ENCODE results near the gene SIRT5. TPM values are rescaled to one million over a fixed set of nuclear protein-coding genes. Genes with fewer than 3 reads are reported as not detected.
A peak's percentile ranks its signal among the peaks of the same experiment; 100 is the strongest.

SIRT5 gene
- polyA plus RNA-seq, 1 donor from 2014 or later: 15.9 TPM

DNA sequence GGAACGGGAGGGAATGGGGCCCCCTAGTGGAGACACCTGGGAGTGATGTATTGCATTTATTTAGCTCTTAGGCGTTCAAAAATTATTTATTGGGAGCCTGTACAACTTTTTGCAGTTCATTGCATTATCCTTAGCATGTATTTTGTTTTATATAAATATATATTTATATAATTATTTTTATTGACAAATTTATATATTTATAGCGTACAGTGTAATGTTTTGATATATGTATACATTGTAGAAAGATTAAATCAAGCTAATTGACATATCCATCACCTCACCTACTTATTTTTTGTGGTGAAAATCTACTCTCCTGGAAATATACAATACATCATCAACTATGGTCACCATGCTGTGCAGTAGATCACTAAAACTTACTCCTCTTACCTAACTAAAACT lies 975 bp downstream of the SIRT5 start:
- no peaks in the 10 kb centered on the region for H4K20me1 ChIP-seq (ENCODE audit: insufficient read depth)
- H3K79me2 ChIP-seq (replicated peaks; ENCODE audit: insufficient read depth, low read length): peaks cover 4% of the 10 kb centered on the region
- H3K36me3 ChIP-seq (ENCODE audit: insufficient read depth, low read length): no peaks in the 10 kb centered on the region
- H3K27ac ChIP-seq (ENCODE audit: low read length): peak overlapping the region; percentile 91
- H2AFZ ChIP-seq (ENCODE audit: low read depth, low read length): no peak overlapping the region
- H3K27me3 ChIP-seq (ENCODE audit: insufficient read depth, low read depth, low read length): no peaks in the 10 kb centered on the region
- H3K4me3 ChIP-seq (ENCODE audit: low read length): peak overlapping the region; percentile 91
- TF ChIP-seq MXI1 (conservative IDR thresholded peaks at IDR 0.05; ENCODE audit: poor library complexity, severe bottlenecking) (no peak), TAF1 (IDR thresholded peaks at IDR 0.05; ENCODE audit: low read depth) (no peak), RAD21 (conservative IDR thresholded peaks at IDR 0.05) (no peak), POLR2AphosphoS5 (IDR thresholded peaks at IDR 0.05) (no peak), EZH2 (IDR thresholded peaks at IDR 0.05; ENCODE audit: borderline replicate concordance, insufficient read depth, low read length, poor library complexity, severe bottlenecking) (no peak), SMC3 (conservative IDR thresholded peaks at IDR 0.05; ENCODE audit: poor library complexity) (no peak), EP300 (conservative IDR thresholded peaks at IDR 0.05; ENCODE audit: poor library complexity, severe bottlenecking) (no peak)
- TF ChIP-seq, protein P1, sequence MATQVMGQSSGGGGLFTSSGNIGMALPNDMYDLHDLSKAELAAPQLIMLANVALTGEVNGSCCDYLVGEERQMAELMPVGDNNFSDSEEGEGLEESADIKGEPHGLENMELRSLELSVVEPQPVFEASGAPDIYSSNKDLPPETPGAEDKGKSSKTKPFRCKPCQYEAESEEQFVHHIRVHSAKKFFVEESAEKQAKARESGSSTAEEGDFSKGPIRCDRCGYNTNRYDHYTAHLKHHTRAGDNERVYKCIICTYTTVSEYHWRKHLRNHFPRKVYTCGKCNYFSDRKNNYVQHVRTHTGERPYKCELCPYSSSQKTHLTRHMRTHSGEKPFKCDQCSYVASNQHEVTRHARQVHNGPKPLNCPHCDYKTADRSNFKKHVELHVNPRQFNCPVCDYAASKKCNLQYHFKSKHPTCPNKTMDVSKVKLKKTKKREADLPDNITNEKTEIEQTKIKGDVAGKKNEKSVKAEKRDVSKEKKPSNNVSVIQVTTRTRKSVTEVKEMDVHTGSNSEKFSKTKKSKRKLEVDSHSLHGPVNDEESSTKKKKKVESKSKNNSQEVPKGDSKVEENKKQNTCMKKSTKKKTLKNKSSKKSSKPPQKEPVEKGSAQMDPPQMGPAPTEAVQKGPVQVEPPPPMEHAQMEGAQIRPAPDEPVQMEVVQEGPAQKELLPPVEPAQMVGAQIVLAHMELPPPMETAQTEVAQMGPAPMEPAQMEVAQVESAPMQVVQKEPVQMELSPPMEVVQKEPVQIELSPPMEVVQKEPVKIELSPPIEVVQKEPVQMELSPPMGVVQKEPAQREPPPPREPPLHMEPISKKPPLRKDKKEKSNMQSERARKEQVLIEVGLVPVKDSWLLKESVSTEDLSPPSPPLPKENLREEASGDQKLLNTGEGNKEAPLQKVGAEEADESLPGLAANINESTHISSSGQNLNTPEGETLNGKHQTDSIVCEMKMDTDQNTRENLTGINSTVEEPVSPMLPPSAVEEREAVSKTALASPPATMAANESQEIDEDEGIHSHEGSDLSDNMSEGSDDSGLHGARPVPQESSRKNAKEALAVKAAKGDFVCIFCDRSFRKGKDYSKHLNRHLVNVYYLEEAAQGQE (IDR thresholded peaks at IDR 0.05; ENCODE audit: borderline replicate concordance): no peak
- TF ChIP-seq, protein P2, sequence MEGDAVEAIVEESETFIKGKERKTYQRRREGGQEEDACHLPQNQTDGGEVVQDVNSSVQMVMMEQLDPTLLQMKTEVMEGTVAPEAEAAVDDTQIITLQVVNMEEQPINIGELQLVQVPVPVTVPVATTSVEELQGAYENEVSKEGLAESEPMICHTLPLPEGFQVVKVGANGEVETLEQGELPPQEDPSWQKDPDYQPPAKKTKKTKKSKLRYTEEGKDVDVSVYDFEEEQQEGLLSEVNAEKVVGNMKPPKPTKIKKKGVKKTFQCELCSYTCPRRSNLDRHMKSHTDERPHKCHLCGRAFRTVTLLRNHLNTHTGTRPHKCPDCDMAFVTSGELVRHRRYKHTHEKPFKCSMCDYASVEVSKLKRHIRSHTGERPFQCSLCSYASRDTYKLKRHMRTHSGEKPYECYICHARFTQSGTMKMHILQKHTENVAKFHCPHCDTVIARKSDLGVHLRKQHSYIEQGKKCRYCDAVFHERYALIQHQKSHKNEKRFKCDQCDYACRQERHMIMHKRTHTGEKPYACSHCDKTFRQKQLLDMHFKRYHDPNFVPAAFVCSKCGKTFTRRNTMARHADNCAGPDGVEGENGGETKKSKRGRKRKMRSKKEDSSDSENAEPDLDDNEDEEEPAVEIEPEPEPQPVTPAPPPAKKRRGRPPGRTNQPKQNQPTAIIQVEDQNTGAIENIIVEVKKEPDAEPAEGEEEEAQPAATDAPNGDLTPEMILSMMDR (IDR thresholded peaks at IDR 0.05; ENCODE audit: poor library complexity, severe bottlenecking): no peak
- H3K9me3 ChIP-seq (ENCODE audit: low read length): peaks cover 6% of the 10 kb centered on the region
- peak overlapping the region; percentile 87 for H3K9ac ChIP-seq (ENCODE audit: low read length)
- no peaks in the 10 kb centered on the region for H3K9me2 ChIP-seq (ENCODE audit: insufficient read depth, low read length)
- peaks cover 12% of the 10 kb centered on the region for H3F3A ChIP-seq (ENCODE audit: insufficient read depth, low read length, poor library complexity, severe bottlenecking)
- no peak overlapping the region for H3K4me2 ChIP-seq (ENCODE audit: low read length)

DNA sequence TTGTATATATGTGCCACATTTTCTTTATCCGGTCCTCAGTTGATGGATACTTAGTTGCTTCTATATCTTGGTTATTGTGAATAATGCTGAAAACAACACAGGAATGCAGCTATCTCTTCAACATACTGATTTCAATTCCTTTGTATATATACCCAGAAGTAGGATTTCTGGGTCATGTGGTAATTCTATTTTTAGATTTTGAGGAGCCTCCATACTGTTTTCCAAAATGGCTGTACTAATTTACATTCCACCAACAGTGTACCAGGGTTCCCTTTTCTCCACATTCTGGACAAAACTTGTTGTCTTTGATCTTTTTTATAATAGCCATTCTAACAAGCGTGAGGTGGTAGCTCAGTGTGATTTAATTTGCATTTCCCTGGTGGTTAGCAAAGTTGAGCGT lies 1.6 kb downstream of the SIRT5 start:
- no peak overlapping the region for H3K27ac ChIP-seq (ENCODE audit: low read length)
- no peak overlapping the region for H3K9ac ChIP-seq (ENCODE audit: low read length)
- H3F3A ChIP-seq (ENCODE audit: insufficient read depth, low read length, poor library complexity, severe bottlenecking): peaks cover 12% of the 10 kb centered on the region
- no peaks in the 10 kb centered on the region for H4K20me1 ChIP-seq (ENCODE audit: insufficient read depth)
- H3K79me2 ChIP-seq (replicated peaks; ENCODE audit: insufficient read depth, low read length): peaks cover 4% of the 10 kb centered on the region
- H3K9me2 ChIP-seq (ENCODE audit: insufficient read depth, low read length): no peaks in the 10 kb centered on the region
- TF ChIP-seq, protein P1 (IDR thresholded peaks at IDR 0.05; ENCODE audit: borderline replicate concordance): no peak
- TF ChIP-seq EZH2 (IDR thresholded peaks at IDR 0.05; ENCODE audit: borderline replicate concordance, insufficient read depth, low read length, poor library complexity, severe bottlenecking): no peak
- TF ChIP-seq, protein P2 (IDR thresholded peaks at IDR 0.05; ENCODE audit: poor library complexity, severe bottlenecking): no peak
- no peak for TF ChIP-seq EP300 (conservative IDR thresholded peaks at IDR 0.05; ENCODE audit: poor library complexity, severe bottlenecking)
- no peak for TF ChIP-seq RAD21 (conservative IDR thresholded peaks at IDR 0.05)
- no peak for TF ChIP-seq POLR2AphosphoS5 (IDR thresholded peaks at IDR 0.05)
- TF ChIP-seq SMC3 (conservative IDR thresholded peaks at IDR 0.05; ENCODE audit: poor library complexity): no peak
- TF ChIP-seq MXI1 (conservative IDR thresholded peaks at IDR 0.05; ENCODE audit: poor library complexity, severe bottlenecking): no peak
- no peak for TF ChIP-seq TAF1 (IDR thresholded peaks at IDR 0.05; ENCODE audit: low read depth)
- no peak overlapping the region for H2AFZ ChIP-seq (ENCODE audit: low read depth, low read length)
- H3K4me3 ChIP-seq (ENCODE audit: low read length): peak overlapping the region; percentile 91
- H3K9me3 ChIP-seq (ENCODE audit: low read length): peaks cover 6% of the 10 kb centered on the region
- H3K4me2 ChIP-seq (ENCODE audit: low read length): no peak overlapping the region
- no peaks in the 10 kb centered on the region for H3K36me3 ChIP-seq (ENCODE audit: insufficient read depth, low read length)
- H3K27me3 ChIP-seq (ENCODE audit: insufficient read depth, low read depth, low read length): no peaks in the 10 kb centered on the region

Measured in neural cell (in vitro differentiated cells).